ENCODE measurements around the gene CREB3.

Gene CREB3

DNA sequence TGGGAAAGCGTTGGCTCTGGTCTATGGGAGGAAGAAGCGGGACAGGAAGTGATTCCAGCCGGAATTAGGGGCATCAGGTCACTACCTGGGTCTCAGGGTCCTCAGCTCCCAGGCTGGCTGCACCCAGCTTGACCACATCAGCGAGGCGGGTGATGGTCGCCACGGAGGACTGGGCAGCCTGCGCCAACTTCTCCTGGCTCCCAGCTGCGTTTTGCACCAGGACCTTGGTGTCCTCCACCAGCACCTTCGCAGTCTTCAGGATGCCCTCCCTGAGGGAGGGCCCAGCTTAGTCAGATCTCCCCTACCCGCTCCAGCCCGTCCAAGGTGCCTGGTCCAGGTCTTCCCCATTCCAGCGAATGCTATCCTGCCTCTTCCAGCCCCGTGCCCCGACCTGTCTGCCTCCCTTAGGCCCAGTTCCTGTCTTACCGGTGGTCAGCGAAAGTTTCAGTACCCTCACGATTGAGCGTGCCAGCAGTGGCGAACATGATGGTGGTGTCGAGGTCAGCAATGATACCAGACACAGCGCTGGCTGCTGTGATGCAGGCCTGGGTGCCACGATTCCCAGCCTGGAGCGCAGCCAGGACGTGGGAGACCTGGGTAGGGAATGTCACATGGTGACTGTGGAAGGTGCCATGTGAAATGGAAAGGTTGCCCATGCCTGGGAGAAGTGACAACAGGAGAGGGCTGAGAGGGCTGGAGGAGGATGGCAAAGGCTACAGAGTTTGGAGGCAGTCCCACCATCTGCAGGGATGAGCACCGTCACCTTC lies 28.4 kb upstream of the CREB3 start:
- no peak for DNase-seq

DNA sequence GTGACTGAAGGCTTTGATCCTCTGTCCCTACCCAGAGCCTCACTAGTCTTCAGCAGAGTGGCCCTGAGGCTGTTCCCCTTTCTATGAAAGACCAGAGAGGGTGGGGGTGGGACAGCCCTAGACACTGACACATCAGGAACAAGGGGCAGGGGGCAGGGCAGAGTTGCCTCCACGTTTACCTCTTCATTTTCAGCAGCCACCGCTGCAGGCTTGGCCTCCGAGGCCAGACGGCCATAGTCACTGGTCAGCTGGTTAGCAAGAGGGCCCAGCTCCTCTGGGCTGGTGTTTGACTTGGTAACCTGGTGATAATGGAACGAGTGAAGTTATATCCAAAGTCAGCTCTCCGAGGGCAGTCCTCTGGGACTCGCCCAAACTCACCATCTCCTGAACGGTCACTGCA lies 27.1 kb upstream of the CREB3 start:
- DNase-seq: no peak

DNA sequence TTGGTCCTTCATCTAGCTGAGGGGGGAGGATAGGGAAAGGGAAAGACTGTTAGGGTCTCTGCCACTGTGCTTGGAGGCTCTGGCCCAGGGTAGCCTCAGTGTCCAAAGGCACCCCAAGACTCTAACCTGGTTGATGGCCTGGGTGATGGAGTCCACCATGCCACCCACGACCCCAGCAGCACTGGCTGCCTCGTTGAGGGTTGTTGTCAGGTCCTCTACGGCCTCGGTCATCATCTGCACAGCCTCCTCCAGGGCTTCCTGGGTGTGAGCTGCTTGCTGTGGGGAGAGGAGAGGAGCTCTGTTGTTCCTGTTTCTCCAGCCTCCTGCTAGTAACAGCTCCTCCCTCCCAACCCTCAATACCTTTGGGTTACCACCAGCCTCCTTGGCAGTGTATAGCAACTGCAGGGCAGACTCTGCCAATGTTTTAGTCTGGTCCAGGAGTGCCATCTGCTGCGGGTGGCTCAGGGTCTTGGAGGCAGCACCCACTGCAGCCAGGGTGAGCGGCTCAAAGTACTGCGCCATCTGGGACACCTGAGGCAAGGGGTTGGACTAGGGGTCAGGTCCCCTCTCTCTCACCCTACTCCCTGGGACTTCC lies 26.5 kb upstream of the CREB3 start:
- DNase-seq: no peak

DNA sequence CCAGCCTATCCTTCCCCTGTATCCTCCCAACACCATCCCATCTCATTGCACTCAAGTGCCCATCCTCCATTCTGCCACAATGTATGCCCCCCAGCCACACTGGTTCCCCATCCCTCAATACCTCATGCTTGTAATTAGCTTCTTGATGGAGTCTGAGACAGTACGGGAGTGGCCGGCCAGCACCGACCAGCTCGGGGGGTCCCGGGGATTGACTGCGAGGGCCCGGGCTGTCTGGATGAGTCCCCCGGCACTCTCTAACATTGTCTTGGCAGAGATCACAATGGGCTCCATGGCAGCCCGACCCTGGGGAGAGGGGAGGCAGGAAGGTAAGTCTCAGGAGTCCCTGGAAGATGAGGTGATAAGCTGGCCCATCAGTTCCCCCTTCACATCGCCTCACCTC lies 25.5 kb upstream of the CREB3 start:
- no peak for DNase-seq

DNA sequence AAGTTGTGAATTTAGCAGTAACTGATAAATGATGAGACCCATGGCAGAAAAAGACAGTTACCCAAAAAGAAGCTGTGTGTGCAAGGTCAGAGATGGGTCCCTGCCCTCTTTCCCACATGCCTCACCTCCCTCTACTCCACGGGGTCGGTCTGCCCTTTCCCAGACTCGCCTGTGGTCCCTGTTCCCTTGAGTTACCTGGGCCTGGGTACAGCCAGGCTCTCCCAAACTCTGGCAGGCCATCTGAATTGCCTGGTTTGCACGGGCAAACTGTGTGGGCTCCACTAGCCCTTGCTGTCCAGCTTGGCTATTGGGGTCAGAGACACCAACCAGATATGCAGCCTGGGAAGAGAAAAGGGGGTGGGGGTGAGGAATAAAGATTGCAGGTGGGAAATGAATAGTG lies 24.3 kb upstream of the CREB3 start:
- DNase-seq: no peak

DNA sequence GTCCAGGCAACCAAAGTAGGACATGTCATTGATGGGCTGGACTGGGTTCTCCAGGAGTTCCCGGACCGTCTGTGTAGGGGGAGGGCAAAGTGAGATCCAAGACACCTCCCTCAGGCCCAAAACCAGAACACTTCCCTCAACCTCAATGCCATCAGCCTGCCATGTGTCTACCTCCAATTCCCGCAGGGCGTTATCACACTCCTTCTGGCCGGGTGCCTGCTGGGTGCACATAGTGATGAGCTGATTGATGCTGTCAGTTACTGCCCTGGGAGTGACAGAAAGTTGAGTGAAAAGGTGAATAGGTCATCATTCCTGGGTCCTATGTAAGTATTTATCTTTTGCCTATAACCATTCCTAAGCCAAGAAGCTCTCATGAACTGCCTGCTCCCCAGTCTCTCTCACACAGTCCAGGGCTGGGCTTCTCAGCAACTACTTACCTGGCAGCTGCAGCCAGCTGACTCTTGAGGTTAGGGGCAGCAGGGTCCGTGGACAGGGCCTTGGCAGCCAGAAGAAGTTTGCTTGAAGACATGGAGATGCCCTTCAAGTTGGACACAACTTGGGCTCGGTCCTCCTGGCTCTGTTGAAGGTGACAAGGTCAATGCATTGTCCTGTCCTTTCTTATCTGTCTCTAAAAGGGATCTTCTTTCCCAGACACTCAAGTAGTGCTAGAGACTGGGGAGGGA lies 21.5 kb upstream of the CREB3 start:
- DNase-seq: no peak

DNA sequence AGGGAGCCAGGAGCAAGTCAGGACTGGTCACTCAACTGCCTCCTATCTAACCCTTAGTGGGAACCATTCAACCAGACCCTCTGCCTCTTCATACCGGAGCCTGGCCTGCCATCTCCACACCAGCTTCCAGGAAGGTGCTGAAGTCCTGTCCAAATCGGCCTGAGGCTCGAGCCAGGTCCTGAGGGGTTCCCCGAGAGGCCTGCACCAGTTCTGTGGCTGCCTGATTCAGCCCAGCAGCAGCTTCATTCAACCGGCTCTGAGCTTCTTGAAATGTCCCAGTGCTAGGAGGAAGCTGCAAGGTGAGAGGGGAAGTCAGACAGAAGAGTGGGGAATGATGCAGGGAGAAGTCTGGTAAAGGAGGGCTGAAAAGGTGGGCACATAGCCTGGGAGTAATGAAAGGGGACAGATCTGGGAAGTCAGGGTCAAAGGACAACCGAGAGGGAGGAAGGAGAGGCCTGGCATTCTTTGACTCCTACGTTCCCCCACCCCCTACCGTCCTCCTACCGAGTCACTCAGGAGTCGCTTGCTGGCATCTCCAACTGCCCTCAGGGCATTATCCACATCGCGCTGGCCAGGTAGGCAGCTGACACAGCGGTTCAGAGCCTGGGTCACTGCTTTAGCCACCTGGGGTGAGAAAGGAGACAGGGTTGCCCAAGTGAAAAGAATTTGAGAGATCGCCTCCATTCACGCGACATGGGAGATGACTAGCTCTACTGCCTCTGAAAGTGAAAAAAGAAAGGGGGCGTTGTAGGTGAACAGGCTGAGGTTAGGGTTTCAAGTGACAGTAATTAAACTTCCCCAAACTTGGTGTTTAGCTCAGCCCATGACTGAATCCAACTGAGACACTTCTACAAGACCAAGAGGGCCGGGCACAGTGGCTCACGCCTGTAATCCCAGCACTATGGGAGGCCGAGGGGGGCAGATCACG lies 20.7 kb upstream of the CREB3 start:
- no peak for DNase-seq

DNA sequence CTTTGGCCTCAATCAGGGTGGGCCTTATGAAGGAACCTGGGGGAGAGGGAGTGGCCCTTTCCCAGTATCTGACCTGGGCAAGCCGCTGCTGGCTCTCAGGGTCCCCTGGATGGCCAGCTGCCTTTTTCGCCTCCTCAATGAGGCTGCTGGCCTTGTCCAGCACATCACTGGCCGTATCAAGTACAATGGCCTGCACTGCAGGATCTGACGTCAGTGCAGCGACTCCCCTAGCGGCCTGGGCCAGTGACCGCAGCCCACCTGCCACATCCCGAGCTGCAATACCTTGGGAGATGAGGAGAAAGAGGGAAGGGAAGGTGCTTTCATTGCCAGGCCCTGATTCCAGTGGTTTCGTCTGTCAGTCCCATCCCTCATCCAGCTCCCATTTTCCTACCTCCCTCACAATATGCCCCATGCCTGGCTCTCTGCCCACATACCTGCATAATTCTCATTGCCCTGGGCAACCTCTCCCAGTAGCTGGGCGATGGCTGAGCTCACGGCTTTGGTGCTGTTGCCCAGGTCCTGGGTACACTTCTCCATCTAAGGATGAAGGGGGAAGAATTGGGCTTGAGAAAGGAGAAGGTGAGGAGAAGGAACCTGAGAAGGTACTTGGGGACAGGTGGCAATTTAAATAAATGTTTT lies 19.6 kb upstream of the CREB3 start:
- no peak for DNase-seq

DNA sequence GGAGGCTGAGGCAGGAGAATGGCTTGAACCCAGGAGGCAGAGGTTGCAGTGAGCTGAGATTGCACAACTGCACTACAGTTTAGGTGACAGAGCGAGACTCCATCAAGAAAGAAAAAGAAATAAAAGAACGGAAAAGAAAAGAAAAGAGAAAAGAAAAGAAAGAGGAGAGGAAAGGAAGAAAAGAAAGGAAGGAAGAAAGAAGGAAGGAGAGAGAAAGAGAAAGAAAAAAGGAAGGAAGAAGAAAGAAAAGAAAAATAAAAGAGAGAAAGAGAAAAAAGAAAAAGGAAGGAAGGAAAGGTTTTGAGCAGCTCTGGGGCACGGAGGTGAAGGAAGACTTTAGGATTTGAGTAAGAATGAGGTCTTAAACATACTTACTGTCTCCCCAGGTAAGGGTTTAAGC lies 18.9 kb upstream of the CREB3 start:
- DNase-seq: no peak

DNA sequence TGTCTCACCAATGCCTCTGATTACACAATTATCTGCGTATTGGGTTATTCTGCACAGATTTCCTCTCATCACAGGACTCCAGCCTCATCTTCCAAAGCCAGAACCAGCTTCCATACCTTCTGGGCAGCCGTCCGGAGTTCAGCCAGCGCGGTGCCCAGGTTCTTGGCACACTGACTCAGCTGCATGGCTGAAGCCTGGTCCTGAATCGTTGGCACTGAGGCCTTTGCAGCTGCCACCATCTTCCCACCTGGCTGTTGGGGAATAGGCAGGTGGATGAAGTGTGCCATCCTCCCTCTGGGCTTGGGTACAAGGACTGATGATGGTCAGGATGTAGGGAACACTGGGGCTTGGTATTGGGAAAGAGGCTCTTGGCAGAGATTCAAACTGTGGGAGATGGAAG lies 18.3 kb upstream of the CREB3 start:
- no peak for DNase-seq

DNA sequence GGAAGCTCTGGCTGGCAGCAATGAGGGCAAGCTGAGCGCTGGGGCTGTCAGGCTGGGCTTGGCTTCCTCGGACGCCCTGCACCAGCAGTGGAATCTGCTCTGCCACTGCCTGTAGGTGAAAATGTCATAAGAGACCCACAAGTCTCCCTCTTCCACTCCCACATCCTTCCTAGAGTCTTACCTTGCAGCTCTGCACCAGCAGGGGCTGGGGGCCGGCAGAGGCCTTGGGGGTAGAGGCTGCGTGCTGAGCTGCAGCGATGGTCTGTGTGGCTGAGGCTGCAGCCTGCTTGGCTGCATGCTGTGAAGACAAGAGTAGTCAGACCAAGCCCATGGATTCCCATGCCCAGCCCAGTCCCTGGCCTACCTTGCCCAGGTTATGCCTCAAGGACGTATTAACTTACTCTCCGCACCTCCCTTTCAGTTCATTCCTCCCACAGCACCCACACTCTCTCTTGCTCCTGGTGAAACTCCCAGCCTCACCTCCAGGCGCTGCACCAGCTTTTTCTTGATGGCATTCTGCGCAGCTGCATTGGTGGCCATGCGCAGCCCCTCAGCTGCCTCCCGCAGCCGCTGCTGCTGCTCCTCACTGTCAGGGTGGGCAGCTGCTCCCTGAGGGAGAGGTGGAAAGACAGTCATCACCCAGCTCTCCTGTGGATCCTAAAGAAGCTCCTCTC lies 17.8 kb upstream of the CREB3 start:
- no peak for DNase-seq

DNA sequence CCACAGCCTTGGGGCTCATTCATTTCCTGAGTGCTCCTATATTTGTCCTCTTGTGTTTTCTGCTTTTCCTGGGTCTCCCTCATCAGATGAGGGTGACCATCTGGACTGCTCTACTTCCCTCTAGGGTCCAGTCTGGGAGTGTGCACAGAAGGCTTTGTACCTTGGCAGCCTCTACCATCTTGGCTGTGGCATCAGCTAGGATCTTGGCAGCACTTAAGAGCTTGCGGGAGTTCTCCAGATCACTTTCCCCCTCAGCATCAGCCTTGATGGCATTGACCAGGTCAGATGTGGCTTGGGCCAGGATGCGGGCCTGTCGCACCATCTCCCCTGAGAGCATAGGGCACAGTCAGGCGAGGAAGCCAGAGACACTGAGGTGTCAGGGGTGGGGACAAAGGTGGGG lies 16.2 kb upstream of the CREB3 start:
- DNase-seq: no peak

DNA sequence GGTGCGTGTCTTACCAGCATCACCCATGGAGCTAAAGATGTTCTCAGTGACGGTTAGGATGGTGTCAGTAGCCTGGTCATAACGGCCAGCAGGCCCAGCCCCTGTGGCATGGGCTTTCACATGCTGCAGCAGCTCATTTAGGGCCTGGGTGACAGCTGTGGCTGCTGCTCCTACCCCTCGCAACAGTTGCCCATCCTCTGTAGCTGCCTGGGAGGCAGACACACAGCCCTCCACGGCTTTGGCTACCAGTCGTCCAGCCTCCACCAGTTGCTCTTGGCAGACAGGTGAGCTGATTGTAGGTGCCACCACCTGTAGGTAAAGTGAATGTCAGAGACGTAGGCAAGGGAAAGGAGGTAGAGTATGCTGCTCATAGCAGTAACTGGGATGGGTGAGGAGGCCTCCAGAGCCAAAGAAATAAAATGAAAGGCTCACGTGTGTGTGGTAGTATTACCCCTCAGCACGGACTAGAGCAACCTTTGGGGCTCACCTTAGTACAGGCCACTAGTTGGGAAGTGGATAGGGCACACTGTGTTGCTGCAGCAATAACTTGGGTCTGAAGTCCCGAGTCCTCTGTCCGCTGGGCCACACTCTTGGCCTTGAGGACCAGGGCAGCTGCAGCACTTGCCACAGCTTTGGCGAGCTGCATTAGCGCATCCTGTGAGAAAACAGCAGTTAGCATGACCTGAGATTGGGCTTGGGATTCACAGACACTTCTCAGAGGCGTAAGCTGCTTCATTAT lies 15.2 kb upstream of the CREB3 start:
- no peak for DNase-seq

DNA sequence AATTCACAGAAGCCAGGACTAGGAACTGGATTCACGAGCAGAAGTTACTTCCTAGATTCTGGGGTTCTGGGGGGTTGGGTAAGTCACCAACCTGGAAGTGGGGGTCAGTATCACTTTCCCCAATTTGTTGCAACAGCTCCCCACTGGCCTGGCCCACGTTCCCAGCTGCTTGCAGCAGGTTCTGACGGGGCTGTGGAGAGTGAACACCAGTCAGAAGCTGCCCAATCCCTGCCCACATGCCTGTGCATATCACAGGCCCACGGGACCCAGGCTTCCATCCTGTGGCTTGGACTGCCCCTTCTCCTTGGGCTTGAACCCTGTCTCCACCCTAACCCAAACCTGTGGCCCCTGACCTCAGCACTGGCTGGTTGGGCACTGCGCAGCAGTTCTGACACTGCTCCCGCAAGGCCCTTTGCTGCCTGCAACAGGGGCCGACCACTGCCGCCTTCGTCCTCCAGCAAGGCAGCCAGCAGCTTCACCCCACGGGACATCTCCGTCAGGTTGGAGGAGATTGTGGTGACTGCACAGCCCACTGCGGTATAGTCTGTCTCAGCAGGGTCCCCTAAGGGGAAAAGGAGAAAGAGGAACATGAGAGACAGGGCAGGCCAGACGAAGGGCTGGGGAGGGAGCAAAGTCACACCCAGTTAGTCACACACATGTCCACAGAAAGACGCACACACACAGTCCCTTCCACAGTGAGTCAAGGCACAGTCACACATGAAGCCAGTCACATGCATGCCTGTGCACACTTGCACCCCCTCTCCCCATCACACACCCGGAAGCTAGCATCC lies 13.6 kb upstream of the CREB3 start:
- DNase-seq: no peak

DNA sequence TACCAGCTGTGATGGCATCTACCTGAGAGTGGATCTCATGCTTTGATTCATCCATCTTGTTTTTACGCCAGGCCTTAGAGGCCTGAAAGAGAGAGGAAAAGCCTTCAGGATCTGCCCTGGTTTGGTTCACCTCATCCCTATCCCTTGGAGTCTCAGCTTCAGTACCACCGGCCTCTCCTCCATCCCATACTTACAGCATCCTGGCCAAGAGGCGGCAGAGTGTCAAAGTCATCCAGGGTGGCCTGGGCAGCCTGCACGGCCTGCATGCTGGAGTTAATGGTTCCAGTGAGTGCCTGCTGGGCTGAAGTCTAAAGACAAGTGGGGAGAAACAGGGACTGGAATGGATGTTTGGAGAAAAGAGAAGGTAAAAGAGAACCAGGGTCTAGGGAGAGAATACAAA lies 12.9 kb upstream of the CREB3 start:
- DNase-seq: no peak

DNA sequence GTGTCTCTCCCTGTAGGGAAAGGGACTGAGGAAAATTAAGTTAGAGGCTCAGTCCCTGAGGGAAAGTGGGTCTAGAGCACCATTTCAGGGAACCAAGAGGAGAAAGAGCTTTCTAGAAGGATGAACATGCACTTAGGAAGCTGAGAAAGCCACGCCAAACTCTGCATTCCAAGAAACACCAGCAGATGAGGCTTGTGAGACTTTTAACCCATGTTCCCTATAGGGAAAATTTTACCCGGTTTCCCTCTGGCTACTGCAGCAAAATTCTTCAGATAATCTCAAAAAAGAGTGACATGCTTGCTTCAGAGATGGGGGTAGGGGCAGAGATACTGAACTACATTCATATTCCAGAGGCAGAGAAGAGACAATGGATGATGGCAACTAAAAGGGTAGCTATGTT lies 9.0 kb upstream of the CREB3 start:
- no peak for DNase-seq

DNA sequence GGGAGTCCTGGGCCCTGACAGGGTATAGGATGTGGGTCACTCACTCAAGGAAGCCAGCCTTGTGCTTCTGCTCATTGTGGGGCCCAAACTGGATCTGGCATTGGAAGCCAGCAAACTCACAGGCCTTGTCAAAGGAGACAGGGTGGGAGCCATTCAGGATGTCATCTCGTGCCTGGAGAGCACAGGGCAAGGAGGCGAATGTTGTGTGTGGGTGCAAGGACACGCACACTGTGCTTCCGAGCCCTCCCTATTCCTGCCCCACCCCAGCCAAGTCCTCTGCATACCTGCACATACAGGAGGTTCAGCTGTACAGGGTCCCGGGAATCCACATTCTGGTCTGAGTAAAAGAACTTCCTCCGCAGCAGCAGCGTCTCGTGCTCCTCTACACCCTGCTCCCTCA lies 8.6 kb upstream of the CREB3 start:
- DNase-seq: no peak

DNA sequence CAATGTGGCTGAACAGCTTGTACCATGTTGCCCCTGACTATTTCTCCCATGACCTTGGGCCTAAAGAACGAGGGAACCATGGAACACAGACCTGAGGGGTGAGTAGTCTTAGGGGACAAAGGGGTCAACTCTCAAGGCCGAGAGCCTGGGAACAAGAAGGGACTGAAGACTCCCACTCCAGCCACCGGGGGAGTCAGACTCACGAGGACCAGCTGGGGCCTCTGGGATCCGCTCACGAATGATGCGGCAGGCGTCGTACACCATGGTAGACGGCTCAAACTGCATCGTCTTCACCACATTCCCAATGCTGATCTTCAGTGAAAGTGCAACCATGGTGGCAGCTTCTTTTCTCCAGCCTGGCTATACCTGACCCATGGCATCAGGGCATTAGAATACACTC lies 7.1 kb upstream of the CREB3 start:
- no peak for DNase-seq

DNA sequence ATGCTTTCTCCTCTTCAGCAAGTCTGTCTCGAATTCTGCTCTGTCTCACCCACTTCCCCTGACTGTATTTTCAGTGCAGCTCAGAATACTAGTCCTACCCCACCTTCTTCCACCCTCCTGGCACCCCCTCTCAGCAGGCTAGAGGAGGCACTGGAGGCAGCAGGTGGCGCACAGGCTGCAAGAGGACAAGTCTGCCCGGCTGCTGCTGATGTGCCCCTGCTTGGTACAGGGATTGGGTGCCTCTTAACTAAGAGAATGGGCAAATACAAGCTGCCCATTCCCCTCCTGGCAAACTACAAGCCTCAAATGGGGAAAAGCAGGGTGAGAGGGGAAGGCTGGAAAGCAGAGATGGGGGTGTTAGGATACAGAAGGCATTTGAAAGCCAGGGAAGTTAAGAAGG lies 5.5 kb upstream of the CREB3 start:
- DNase-seq: peak in 2 of 4 experiments; percentile 12 to 39

DNA sequence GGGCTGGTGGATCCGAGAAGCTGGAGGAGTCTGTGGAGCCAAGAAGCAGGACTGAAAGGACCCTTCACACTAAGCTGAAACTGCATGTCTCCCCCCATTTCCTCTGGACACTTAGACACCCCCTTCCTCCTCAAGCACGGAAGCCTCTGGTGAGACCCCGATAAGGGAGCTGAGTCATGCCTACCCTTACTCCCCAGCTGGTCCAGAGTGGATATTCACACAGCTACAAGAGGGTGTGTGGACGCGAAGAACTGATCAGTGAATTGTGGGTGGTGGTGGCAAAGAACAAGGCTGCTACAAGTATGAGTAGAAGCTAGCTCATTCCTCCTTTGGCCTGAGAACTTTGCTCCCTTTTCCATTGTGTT lies 4.8 kb upstream of the CREB3 start:
- no peak for DNase-seq

Data from activated naive CD4-positive, alpha-beta T cell (primary cell).